OCI-LY7 (cell line): ENCODE measurements around the gene PRR7.

Experiments used
- EZH2phosphoT487 ChIP-seq: fragments of 200-600 bp; sonication (generic); IDR thresholded peaks from 2 replicates; pipeline ENCODE4 v1.6.1; 2018; ENCODE audit warnings: low read depth, borderline replicate concordance, mild to moderate bottlenecking, mixed run types, antibody characterized with exemption, low read length, moderate library complexity, mixed read lengths
- TF ChIP-seq, protein P1 (sequence below): fragments of 200-600 bp; sonication (generic); conservative IDR thresholded peaks from 2 replicates; pipeline ENCODE4 v1.5.1; 2014; ENCODE audit warnings: mild to moderate bottlenecking, antibody characterized with exemption, low read length, moderate library complexity, mixed read lengths

- TF ChIP-seq, protein P1, sequence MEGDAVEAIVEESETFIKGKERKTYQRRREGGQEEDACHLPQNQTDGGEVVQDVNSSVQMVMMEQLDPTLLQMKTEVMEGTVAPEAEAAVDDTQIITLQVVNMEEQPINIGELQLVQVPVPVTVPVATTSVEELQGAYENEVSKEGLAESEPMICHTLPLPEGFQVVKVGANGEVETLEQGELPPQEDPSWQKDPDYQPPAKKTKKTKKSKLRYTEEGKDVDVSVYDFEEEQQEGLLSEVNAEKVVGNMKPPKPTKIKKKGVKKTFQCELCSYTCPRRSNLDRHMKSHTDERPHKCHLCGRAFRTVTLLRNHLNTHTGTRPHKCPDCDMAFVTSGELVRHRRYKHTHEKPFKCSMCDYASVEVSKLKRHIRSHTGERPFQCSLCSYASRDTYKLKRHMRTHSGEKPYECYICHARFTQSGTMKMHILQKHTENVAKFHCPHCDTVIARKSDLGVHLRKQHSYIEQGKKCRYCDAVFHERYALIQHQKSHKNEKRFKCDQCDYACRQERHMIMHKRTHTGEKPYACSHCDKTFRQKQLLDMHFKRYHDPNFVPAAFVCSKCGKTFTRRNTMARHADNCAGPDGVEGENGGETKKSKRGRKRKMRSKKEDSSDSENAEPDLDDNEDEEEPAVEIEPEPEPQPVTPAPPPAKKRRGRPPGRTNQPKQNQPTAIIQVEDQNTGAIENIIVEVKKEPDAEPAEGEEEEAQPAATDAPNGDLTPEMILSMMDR = no peak
- TF ChIP-seq EZH2phosphoT487 = no peak
These were observed 21.3 kb upstream of the PRR7 start for GRCh38 chr5:177425196-177425800.
